ENCODE measurements around the gene ABCD3.

- TF ChIP-seq CTCF (IDR thresholded peaks at IDR 0.05) (no peak), POLR2A (IDR thresholded peaks at IDR 0.05) (no peak)
These were observed 124.8 kb downstream of the ABCD3 start for GRCh38 chr1:94543001-94543400.

Measured in heart left ventricle (tissue), 13 donors.